ENCODE results near the gene CPNE6.
"Not testable (repeated sequence)": the region's sequence is repeated elsewhere in the genome, so short reads cannot be mapped to it uniquely, and the experiment has no call there.

The CPNE6 gene

GRCh38 chr14:24071144-24071697 is at the start of gene CPNE6:
TSS of gene CPNE6 (plus strand) at chr14:24071562. CDS start at chr14:24072937, 1,375 bp downstream.
- ATAC-seq, result no peak
- no peak for TF ChIP-seq GLIS3 (CRISPR knock-in tag; IDR thresholded peaks at IDR 0.05)
- no peak for TF ChIP-seq RARB (CRISPR knock-in tag; IDR thresholded peaks at IDR 0.05)
- no peak for TF ChIP-seq TOX (CRISPR knock-in tag; IDR thresholded peaks at IDR 0.05; ENCODE audit: borderline replicate concordance)
- TF ChIP-seq CSRNP3 (CRISPR knock-in tag; IDR thresholded peaks at IDR 0.05), result no peak
- TF ChIP-seq ISL1 (CRISPR knock-in tag; IDR thresholded peaks at IDR 0.05), result no peak
- TF ChIP-seq CSDC2 (CRISPR knock-in tag; IDR thresholded peaks at IDR 0.05), result no peak
- no peak for TF ChIP-seq ZFP30 (CRISPR knock-in tag; IDR thresholded peaks at IDR 0.05)
- no peak for TF ChIP-seq ZNF8 (CRISPR knock-in tag; IDR thresholded peaks at IDR 0.05)
- no peak for TF ChIP-seq TCF4 (CRISPR knock-in tag; IDR thresholded peaks at IDR 0.05; ENCODE audit: borderline replicate concordance)
- no peak for TF ChIP-seq PATZ1 (CRISPR knock-in tag; IDR thresholded peaks at IDR 0.05; ENCODE audit: borderline replicate concordance)
- no peak for TF ChIP-seq ZNF70 (CRISPR knock-in tag; IDR thresholded peaks at IDR 0.05)

GRCh38 chr14:24024939-24025418 is 46.4 kb upstream of the CPNE6 start:
- ATAC-seq, result not testable (repeated sequence)

- not testable (repeated sequence) for ATAC-seq
These were observed 41.7 kb upstream of the CPNE6 start for GRCh38 chr14:24029687-24030086.

- ATAC-seq, result not testable (repeated sequence)
These were observed 40.0 kb upstream of the CPNE6 start for GRCh38 chr14:24031331-24031730.

GRCh38 chr14:24032727-24033418 is 38.5 kb upstream of the CPNE6 start:
- ATAC-seq, result no peak
- TF ChIP-seq ZNF565 (CRISPR knock-in tag; conservative IDR thresholded peaks at IDR 0.05; ENCODE audit: low read depth), result no peak
- no peak for TF ChIP-seq ZFP30 (CRISPR knock-in tag; IDR thresholded peaks at IDR 0.05)
- no peak for TF ChIP-seq CREB5 (CRISPR knock-in tag; IDR thresholded peaks at IDR 0.05; ENCODE audit: low read depth)
- TF ChIP-seq SNAI2 (CRISPR knock-in tag; IDR thresholded peaks at IDR 0.05), result no peak
- no peak for TF ChIP-seq ISL1 (CRISPR knock-in tag; IDR thresholded peaks at IDR 0.05)
- no peak for TF ChIP-seq CSDC2 (CRISPR knock-in tag; IDR thresholded peaks at IDR 0.05)
- no peak for TF ChIP-seq ZNF70 (CRISPR knock-in tag; IDR thresholded peaks at IDR 0.05)
- TF ChIP-seq POU6F1 (CRISPR knock-in tag; IDR thresholded peaks at IDR 0.05; ENCODE audit: borderline replicate concordance, low read depth), result no peak
- TF ChIP-seq BACH2 (CRISPR knock-in tag; IDR thresholded peaks at IDR 0.05; ENCODE audit: borderline replicate concordance), result no peak
- no peak for TF ChIP-seq TCF4 (CRISPR knock-in tag; IDR thresholded peaks at IDR 0.05; ENCODE audit: borderline replicate concordance)
- no peak for TF ChIP-seq ZC3H10 (CRISPR knock-in tag; IDR thresholded peaks at IDR 0.05)
- TF ChIP-seq ZFP3 (CRISPR knock-in tag; IDR thresholded peaks at IDR 0.05), result no peak
- no peak for TF ChIP-seq PATZ1 (CRISPR knock-in tag; IDR thresholded peaks at IDR 0.05; ENCODE audit: borderline replicate concordance)
- no peak for TF ChIP-seq ARNTL (CRISPR knock-in tag; IDR thresholded peaks at IDR 0.05; ENCODE audit: borderline replicate concordance, low read depth)
- TF ChIP-seq OSR1 (CRISPR knock-in tag; IDR thresholded peaks at IDR 0.05), result no peak
- no peak for TF ChIP-seq ZNF8 (CRISPR knock-in tag; IDR thresholded peaks at IDR 0.05)
- no peak for TF ChIP-seq RARB (CRISPR knock-in tag; IDR thresholded peaks at IDR 0.05)

- ATAC-seq, result peak; percentile 41
These were observed 35.6 kb upstream of the CPNE6 start for GRCh38 chr14:24035769-24036168.

Data from SK-N-SH treated with all-trans-retinoic acid at 6 μM for 48 hours (cell line).